GM12801 (cell line): ENCODE results near the gene MORF4L1.

Experiments
- TF ChIP-seq, protein P1 (sequence below): IDR thresholded peaks from one replicate; pipeline ENCODE4 v1.5.1; 2011; ENCODE audit warnings: control low read depth; ENCODE audit not compliant: insufficient read length; ENCODE audit errors: extremely low read depth

The MORF4L1 gene

DNA sequence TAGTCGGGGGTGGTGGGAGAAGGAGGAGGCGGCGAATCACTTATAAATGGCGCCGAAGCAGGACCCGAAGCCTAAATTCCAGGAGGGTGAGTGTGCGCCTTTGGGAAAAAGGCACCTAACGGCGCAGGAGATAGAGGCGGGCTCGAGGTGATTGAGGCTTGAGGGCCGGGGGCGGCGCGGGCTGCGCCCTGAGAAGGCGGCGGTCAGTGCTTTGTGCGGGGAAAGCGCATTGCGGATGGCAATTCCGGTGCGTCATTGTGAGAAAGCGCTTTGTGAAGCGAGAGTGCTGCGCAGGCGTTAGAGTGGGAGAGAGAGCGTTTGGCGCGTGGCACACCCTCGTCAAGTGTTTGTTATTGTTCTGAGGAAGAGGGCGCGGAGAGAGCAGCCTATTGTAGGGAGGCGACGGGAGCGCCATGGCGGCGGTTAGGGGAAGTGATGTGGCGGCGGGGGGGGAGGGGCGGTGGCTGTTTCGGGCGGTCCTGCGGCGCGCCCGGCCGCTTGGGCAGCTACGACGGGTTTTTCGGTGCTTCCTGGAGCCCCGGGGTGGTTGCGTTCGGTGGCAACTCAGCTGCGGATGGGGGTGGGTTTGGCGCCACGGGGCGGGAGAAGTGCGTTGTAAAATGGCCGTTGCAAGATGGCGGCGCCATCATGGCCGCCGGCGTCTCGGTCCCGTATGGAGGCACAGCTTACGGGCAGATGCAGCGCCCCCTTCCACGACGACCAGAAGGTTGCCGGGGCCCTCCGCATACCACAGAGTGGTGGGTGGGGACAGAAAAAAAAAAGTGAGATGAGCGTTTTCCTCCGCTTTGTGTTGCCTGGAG is 492 bp downstream of the MORF4L1 start:
- TF ChIP-seq, protein P1, sequence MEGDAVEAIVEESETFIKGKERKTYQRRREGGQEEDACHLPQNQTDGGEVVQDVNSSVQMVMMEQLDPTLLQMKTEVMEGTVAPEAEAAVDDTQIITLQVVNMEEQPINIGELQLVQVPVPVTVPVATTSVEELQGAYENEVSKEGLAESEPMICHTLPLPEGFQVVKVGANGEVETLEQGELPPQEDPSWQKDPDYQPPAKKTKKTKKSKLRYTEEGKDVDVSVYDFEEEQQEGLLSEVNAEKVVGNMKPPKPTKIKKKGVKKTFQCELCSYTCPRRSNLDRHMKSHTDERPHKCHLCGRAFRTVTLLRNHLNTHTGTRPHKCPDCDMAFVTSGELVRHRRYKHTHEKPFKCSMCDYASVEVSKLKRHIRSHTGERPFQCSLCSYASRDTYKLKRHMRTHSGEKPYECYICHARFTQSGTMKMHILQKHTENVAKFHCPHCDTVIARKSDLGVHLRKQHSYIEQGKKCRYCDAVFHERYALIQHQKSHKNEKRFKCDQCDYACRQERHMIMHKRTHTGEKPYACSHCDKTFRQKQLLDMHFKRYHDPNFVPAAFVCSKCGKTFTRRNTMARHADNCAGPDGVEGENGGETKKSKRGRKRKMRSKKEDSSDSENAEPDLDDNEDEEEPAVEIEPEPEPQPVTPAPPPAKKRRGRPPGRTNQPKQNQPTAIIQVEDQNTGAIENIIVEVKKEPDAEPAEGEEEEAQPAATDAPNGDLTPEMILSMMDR: no peak

DNA sequence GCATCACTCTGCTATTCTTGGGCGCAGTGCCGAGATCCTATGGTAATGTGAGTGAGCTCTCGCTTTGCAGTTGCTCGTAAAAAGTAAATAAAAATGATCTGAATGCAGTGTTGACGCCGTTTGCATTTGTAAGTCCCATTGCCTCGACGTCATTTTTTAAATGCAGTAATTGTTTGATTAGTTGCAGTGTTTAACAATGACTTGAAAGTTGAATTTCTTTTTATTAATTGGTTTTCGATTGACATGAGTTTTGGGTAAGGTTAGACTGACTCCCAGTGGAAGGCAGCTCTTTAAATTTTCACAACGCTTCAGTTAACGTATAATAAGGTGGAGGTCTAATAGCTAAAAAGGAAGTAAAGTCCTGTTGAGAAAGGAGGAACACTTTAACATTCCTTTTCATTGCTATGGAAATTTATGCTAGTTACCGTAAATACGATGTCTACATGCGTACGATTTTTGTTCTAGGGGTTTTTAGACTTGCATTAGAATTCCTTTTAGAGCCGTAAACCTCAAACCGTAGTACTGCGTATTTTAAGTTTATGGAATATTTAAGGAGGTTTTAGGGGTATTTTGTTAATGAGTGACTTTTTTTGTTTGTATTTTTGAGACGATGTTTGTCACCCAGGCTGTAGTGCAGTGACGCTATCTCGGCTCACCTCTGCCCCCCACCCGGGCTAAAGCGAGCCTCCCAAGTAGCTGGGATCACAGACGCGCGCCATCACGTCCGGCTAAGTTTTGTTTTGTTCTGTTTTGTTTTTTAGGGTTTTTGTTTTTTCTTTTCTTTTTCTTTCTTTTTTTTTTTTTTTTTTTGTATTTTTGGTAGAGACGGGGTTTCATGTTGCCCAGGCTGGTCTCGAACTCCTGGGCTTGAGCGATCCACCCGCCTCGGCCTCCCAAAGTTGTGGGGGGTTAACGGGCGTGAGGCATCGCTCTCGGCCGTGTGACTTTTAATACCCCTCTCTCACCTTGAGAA is 1.4 kb downstream of the MORF4L1 start:
- TF ChIP-seq, protein P1: no peak

DNA sequence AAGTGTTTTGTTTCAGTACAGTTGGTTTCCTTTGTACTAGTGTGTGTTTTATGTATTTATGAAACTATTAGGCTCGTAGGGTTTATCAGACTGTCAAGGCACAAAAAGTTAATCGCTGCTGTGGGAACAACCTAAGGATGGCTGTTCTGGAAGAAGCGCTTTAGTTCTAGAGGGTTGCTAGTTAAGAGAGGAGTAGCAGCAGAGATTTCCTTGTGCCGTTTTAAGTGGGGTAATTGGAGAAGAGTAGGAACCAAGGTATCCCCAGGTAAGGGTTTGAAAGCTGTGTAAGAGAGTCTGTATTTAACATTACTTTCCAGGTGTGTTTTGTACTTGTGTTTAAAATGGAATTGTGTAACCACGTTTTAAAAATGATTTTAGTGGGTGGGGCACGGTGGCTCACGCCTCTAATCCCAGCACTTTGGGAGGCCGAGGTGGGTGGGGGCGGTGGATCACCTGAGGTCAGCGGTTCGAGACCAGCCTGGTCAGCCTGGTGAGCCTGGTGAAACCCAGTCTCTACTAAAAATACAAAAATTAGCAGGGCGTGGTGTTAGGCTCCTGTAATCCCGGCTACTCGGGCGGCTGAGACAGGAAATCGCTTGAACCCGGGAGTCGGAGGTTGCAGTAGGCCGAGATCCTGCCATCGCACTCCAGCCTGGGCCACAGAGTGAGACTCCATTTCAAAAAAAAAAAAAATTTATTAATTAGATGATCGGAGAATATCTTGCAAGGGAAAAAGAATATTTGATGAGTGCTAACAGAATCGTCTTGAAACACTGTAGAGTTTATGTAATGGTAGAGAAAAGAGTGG is 2.6 kb downstream of the MORF4L1 start:
- TF ChIP-seq, protein P1: no peak

DNA sequence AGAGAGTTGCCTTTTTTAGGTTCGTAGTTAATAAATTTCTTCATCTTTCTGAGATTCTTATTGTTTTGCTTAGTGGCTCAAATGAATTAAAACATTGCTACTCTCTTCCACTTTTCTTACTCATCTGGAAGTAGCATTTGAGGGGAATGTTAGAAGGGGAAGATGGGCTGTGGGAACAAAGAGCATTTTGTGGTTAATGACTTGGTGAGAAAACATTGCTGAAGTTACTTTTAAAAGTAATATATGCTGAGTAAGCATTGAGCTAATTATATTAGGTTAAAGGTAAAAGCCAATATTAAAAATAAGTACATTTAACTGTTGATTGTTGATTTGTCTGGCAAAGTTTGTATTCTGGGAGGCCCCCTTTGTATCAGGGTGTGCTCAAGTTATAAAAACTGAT is 5.7 kb downstream of the MORF4L1 start:
- TF ChIP-seq, protein P1: no peak

DNA sequence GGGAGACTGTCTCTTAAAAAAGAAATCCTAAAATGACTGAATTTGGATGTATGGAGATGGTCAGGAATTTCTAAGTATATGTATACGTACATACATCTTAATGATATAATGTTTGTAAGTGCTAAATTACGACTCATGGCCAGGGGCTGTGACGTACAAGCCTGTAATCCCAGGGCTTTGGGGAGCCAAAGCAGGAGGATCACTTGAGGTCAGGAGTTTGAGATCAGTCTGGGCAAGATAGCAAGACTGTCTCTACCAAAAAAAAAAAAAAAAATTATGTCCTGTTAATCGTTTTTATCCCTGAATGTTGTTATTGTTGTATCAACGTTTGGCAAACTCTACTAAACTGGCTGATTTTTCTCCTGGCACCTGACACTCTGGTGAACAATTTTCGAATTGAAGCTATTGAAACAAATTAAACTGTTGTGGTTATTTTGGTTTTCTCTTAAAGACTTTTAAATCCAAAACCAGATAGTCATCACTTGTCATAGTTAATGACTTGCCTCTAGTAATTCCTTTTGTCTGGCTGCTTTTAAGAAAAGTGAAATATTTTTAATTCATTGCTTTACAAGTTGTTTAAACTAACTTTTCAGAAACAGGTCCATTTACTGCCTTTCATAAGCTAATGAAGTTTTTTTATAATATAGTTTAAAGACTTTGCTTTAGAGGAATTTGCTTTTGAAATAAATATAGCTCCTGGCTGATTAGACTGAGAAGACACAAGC is 7.0 kb downstream of the MORF4L1 start:
- TF ChIP-seq, protein P1: no peak

DNA sequence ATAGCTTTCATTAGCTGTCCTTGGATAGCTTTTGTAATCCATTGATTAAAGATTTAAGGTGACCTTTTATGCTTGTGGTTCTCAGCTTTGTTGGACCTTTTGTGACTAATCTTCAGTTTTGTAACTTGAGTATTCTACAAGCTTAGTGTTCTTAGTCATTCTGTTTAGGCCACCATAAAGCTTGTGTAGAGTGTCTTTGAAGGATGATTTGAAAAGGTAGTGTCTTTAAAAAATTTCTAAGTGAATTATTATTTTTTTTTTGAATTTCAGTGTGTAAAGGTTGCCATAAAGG is 7.5 kb downstream of the MORF4L1 start:
- TF ChIP-seq, protein P1: no peak

DNA sequence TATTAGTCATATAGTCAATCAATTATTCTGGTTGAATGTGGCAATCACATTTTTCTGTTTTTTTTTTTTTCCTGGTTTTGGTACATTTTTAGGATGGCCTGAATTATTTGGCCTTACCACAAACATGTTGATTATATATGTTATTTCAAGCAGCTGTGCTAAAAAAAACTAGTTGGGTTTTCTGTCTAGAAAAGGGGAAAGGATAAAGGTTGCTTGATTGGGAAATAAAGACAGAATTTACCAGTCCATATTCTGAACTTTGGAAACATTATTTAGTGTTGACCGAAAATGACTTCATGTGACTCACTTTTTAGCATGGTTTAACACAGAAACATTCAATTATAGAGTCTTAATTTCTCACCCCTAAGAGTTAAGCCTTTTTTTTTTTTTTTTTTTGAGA is 8.1 kb downstream of the MORF4L1 start:
- TF ChIP-seq, protein P1: no peak
